Measurements from ENCODE around the gene LIN37.

The LIN37 gene

GRCh38 chr19:35748106-35749020 is at the start of gene LIN37:
Gene LIN37 (plus strand): TSS chr19:35748576. CDS start chr19:35748725, 149 bp downstream.
- peak; percentile 97 for DNase-seq (ENCODE audit: low read depth)

- DNase-seq (ENCODE audit: low read depth), result peak; percentile 83
These were observed 46.0 kb upstream of the LIN37 start for GRCh38 chr19:35702223-35703012.

GRCh38 chr19:35703343-35703742 is 45.0 kb upstream of the LIN37 start:
- no peak for DNase-seq (ENCODE audit: low read depth)

- DNase-seq (ENCODE audit: low read depth), result peak; percentile 13
These were observed 44.2 kb upstream of the LIN37 start, which contains the start of gene ZBTB32 for GRCh38 chr19:35704218-35704617. Gene ZBTB32 (plus strand): TSS chr19:35704558. CDS start chr19:35714627, 10,069 bp downstream.

- no peak for DNase-seq (ENCODE audit: low read depth)
These were observed 40.0 kb upstream of the LIN37 start for GRCh38 chr19:35708391-35708790.

- DNase-seq (ENCODE audit: low read depth), result no peak
These were observed 37.3 kb upstream of the LIN37 start for GRCh38 chr19:35710784-35711723.

- DNase-seq (ENCODE audit: low read depth), result no peak
These were observed 35.5 kb upstream of the LIN37 start for GRCh38 chr19:35712567-35713505.

- no peak for DNase-seq (ENCODE audit: low read depth)
These were observed 34.9 kb upstream of the LIN37 start for GRCh38 chr19:35713506-35713850.

- no peak for DNase-seq (ENCODE audit: low read depth)
These were observed 34.4 kb upstream of the LIN37 start for GRCh38 chr19:35713904-35714495.

GRCh38 chr19:35714601-35715354 is 33.6 kb upstream of the LIN37 start:
- DNase-seq (ENCODE audit: low read depth), result no peak

GRCh38 chr19:35715355-35715809 is 33.0 kb upstream of the LIN37 start:
- no peak for DNase-seq (ENCODE audit: low read depth)

- DNase-seq (ENCODE audit: low read depth), result no peak
These were observed 32.2 kb upstream of the LIN37 start for GRCh38 chr19:35715981-35716800.

GRCh38 chr19:35716801-35717664 is 31.3 kb upstream of the LIN37 start:
- peak; percentile 67 for DNase-seq (ENCODE audit: low read depth)

- DNase-seq (ENCODE audit: low read depth), result no peak
These were observed 30.6 kb upstream of the LIN37 start, which contains the start of gene KMT2B for GRCh38 chr19:35717665-35718344. Gene KMT2B (plus strand): TSS chr19:35718003. CDS start chr19:35718019, 16 bp downstream.

- no peak for DNase-seq (ENCODE audit: low read depth)
These were observed 29.9 kb upstream of the LIN37 start for GRCh38 chr19:35718345-35719041.
